GM10847 (cell line): ENCODE data around the gene SAMHD1.

Experiments used
- POLR2A ChIP-seq: IDR thresholded peaks from 2 replicates; pipeline ENCODE4 v1.6.1; 2011; ENCODE audit not compliant: insufficient read length; ENCODE audit errors: extremely low read depth

SAMHD1 gene

GRCh38 chr20:36862857-36863668 lies 88.4 kb downstream of the SAMHD1 start:
- no peak for TF ChIP-seq POLR2A

- TF ChIP-seq POLR2A = no peak
These were observed 89.4 kb downstream of the SAMHD1 start for GRCh38 chr20:36861875-36862801.

GRCh38 chr20:36861625-36861874 lies 90.0 kb downstream of the SAMHD1 start:
- TF ChIP-seq POLR2A = no peak

GRCh38 chr20:36860811-36861624 lies 90.5 kb downstream of the SAMHD1 start:
- TF ChIP-seq POLR2A = no peak

GRCh38 chr20:36860339-36860738 lies 91.2 kb downstream of the SAMHD1 start:
- TF ChIP-seq POLR2A = no peak

- no peak for TF ChIP-seq POLR2A
These were observed 91.7 kb downstream of the SAMHD1 start for GRCh38 chr20:36859700-36860330.

GRCh38 chr20:36859282-36859555 lies 92.3 kb downstream of the SAMHD1 start:
- no peak for TF ChIP-seq POLR2A

- TF ChIP-seq POLR2A = no peak
These were observed 94.5 kb downstream of the SAMHD1 start for GRCh38 chr20:36856691-36857635.

GRCh38 chr20:36856195-36856594 lies 95.3 kb downstream of the SAMHD1 start:
- no peak for TF ChIP-seq POLR2A

GRCh38 chr20:36855241-36855657 lies 96.3 kb downstream of the SAMHD1 start:
- TF ChIP-seq POLR2A = no peak

GRCh38 chr20:36854348-36855240 lies 96.9 kb downstream of the SAMHD1 start:
- TF ChIP-seq POLR2A = no peak

GRCh38 chr20:36852187-36852586 lies 99.3 kb downstream of the SAMHD1 start:
- no peak for TF ChIP-seq POLR2A

- no peak for TF ChIP-seq POLR2A
These were observed 100.0 kb downstream of the SAMHD1 start for GRCh38 chr20:36851490-36851889.

GRCh38 chr20:36850759-36851158 lies 100.7 kb downstream of the SAMHD1 start:
- no peak for TF ChIP-seq POLR2A
